GM23338 (cell line): ENCODE data around the gene EFCC1. TPM values are rescaled to one million over a fixed set of nuclear protein-coding genes. Genes with fewer than 3 reads are reported as not detected.

Source experiments
- ATAC-seq: fragments of 200-7000 bp; cut with Tn5 transposase; 3 replicates; pipeline ENCODE4 v1.9.1; 2020
- DNase-seq: peaks from one replicate; pipeline ENCODE4 v3.0.0-alpha.2; 2015; ENCODE audit warnings: low spot score
- H2AFZ ChIP-seq: fragments of 200-600 bp; sonication (generic); 2 replicates; pipeline ENCODE4 v1.8.0; 2016; ENCODE audit warnings: antibody characterized with exemption, mild to moderate bottlenecking, moderate library complexity
- H3F3A ChIP-seq: fragments of 200-600 bp; sonication (generic); replicated peaks from 2 replicates; pipeline ENCODE4 v1.8.0; 2017; ENCODE audit warnings: antibody characterized with exemption, mixed run types, low read depth
- H3K27ac ChIP-seq: fragments of 200-600 bp; sonication (generic); 2 replicates; pipeline ENCODE4 v1.6.1; 2016; ENCODE audit warnings: low read depth
- H3K27me3 ChIP-seq: fragments of 200-600 bp; sonication (generic); 2 replicates; pipeline ENCODE4 v1.8.0; 2016; ENCODE audit warnings: mild to moderate bottlenecking, mixed run types, moderate library complexity; ENCODE audit not compliant: insufficient read depth
- H3K36me3 ChIP-seq: fragments of 200-600 bp; sonication (generic); 2 replicates; pipeline ENCODE4 v1.8.0; 2016; ENCODE audit warnings: mild to moderate bottlenecking; ENCODE audit not compliant: insufficient read depth
- H3K4me1 ChIP-seq: fragments of 200-600 bp; sonication (generic); 2 replicates; pipeline ENCODE4 v1.8.0; 2016; ENCODE audit warnings: mild to moderate bottlenecking, moderate library complexity; ENCODE audit not compliant: insufficient read depth
- H3K4me2 ChIP-seq: fragments of 200-600 bp; sonication (generic); 2 replicates; pipeline ENCODE4 v1.7.1; 2017; ENCODE audit warnings: mixed run types
- H3K4me3 ChIP-seq: fragments of 200-600 bp; sonication (generic); 2 replicates; pipeline ENCODE4 v1.6.1; 2016; ENCODE audit warnings: mixed run types
- H3K79me2 ChIP-seq: fragments of 200-600 bp; sonication (generic); replicated peaks from 2 replicates; pipeline ENCODE4 v1.8.0; 2017; ENCODE audit warnings: mild to moderate bottlenecking; ENCODE audit not compliant: insufficient read depth
- H3K9me2 ChIP-seq: fragments of 200-600 bp; sonication (generic); 2 replicates; pipeline ENCODE4 v1.8.0; 2017; ENCODE audit not compliant: insufficient read depth
- H4K20me1 ChIP-seq: fragments of 200-600 bp; sonication (generic); replicated peaks from 2 replicates; pipeline ENCODE4 v1.8.0; 2017; ENCODE audit warnings: mild to moderate bottlenecking; ENCODE audit not compliant: insufficient read depth
- H3K27ac Mint-ChIP-seq: 2 replicates; pipeline ENCODE4 v1.8.0; 2020; ENCODE audit warnings: inconsistent platforms, mild to moderate bottlenecking, moderate library complexity, mixed read lengths
- H3K27me3 Mint-ChIP-seq: 3 replicates; pipeline ENCODE4 v1.8.0; 2022; ENCODE audit warnings: low read depth, mild to moderate bottlenecking, moderate library complexity, mixed read lengths, inconsistent platforms; ENCODE audit not compliant: insufficient read depth, poor library complexity
- H3K36me3 Mint-ChIP-seq: 3 replicates; pipeline ENCODE4 v1.8.0; 2021; ENCODE audit warnings: low read depth, mild to moderate bottlenecking, inconsistent platforms, moderate library complexity, mixed read lengths
- H3K4me1 Mint-ChIP-seq: 3 replicates; pipeline ENCODE4 v1.8.0; 2020; ENCODE audit warnings: mild to moderate bottlenecking, inconsistent platforms, mixed read lengths
- H3K4me3 Mint-ChIP-seq: 3 replicates; pipeline ENCODE4 v1.8.0; 2021; ENCODE audit warnings: moderate library complexity, mild to moderate bottlenecking, inconsistent platforms, mixed read lengths
- H3K9me3 Mint-ChIP-seq: 3 replicates; pipeline ENCODE4 v1.8.0; 2020; ENCODE audit warnings: moderate library complexity, mild to moderate bottlenecking, inconsistent platforms, mixed read lengths
- CREB1 ChIP-seq: fragments of 250-450 bp; sonication (Bioruptor Pico); IDR thresholded peaks from 2 replicates; pipeline ENCODE4 v1.5.0; 2020; ENCODE audit warnings: low read depth, mild to moderate bottlenecking, moderate library complexity
- CTCF ChIP-seq, 2 experiments: fragments of 200-600 bp in 1 of 2; sonication (generic) in 1 of 2; conservative IDR thresholded peaks; 2 replicates each; pipeline versions ENCODE4 v1.5.1 to v1.6.1; 2016 to 2017; ENCODE audit warnings: antibody characterized with exemption in 2 of 2, low read depth in 2 of 2, mild to moderate bottlenecking in 2 of 2, moderate library complexity in 1 of 2
- ETS1 ChIP-seq: IDR thresholded peaks from 2 replicates; pipeline ENCODE4 v1.6.1; 2016; ENCODE audit warnings: antibody characterized with exemption
- EZH2phosphoT487 ChIP-seq: fragments of 200-600 bp; sonication (generic); IDR thresholded peaks from one replicate; pipeline ENCODE4 v1.8.1; 2018; ENCODE audit warnings: antibody characterized with exemption; ENCODE audit not compliant: unreplicated experiment
- JUNB ChIP-seq: IDR thresholded peaks from one replicate; pipeline ENCODE4 v1.6.1; 2016; ENCODE audit warnings: antibody characterized with exemption; ENCODE audit not compliant: unreplicated experiment
- NANOG ChIP-seq: IDR thresholded peaks from 2 replicates; pipeline ENCODE4 v1.6.1; 2016; ENCODE audit warnings: antibody characterized with exemption, borderline replicate concordance
- POLR2AphosphoS5 ChIP-seq: IDR thresholded peaks from 2 replicates; pipeline ENCODE4 v1.6.1; 2016; ENCODE audit warnings: antibody characterized with exemption, low read depth
- REST ChIP-seq: IDR thresholded peaks from one replicate; pipeline ENCODE4 v1.6.1; 2018; ENCODE audit warnings: antibody characterized with exemption; ENCODE audit not compliant: unreplicated experiment
- STAT1 ChIP-seq: IDR thresholded peaks from one replicate; pipeline ENCODE4 v1.6.1; 2016; ENCODE audit warnings: antibody characterized with exemption; ENCODE audit not compliant: unreplicated experiment
- ZNF114 ChIP-seq: fragments of 250-450 bp; sonication (Bioruptor Pico); IDR thresholded peaks from 2 replicates; pipeline ENCODE4 v1.5.0; 2020; ENCODE audit warnings: mild to moderate bottlenecking, moderate library complexity
- ZNF331 ChIP-seq: fragments of 250-450 bp; sonication (Bioruptor Pico); IDR thresholded peaks from 2 replicates; pipeline ENCODE4 v1.5.0; 2020; ENCODE audit warnings: low read depth, mild to moderate bottlenecking, moderate library complexity
- ZNF462 ChIP-seq: fragments of 250-450 bp; sonication (Bioruptor Pico); IDR thresholded peaks from 2 replicates; pipeline ENCODE4 v1.5.0; 2020; ENCODE audit warnings: mild to moderate bottlenecking, moderate library complexity
- polyA plus RNA-seq: library from polyadenylated mRNA; unstranded; fragments of >200 nt; fragmentation: Nextera tagmentation; extraction: Ambion mirVana; gene quantifications from 2 replicates; pipeline ENCODE4 v1.2.1, GENCODE V29; 2016
- total RNA-seq: library from RNA; depleted of rRNA; stranded (reverse); fragments of >200 nt; shearing (Covaris generic); gene quantifications from 2 replicates; pipeline ENCODE4 v1.2.3, GENCODE V29; 2014

Gene EFCC1
- total and polyA plus RNA-seq, 2 experiments from 2014 or later, result not detected

- Histone ChIP-seq H2AFZ (no peak overlapping the region), H3K4me2 (no peak overlapping the region), H3K27me3 (peaks cover 83% of the 10 kb centered on the region), H3K36me3 (no peaks in the 10 kb centered on the region), H3K4me1 (peaks cover 25% of the 10 kb centered on the region), H3K4me3 (no peak overlapping the region), H3K79me2 (no peaks in the 10 kb centered on the region), H3K9me2 (0 out of 2 replicates have a peak, but pooled peaks cover 10% of the 10 kb centered on the region), H3F3A (0 out of 2 replicates have a peak, but pooled peaks cover 5% of the 10 kb centered on the region), H4K20me1 (no peaks in the 10 kb centered on the region; the same call in 1 of the 2 replicates), H3K27ac (no peak overlapping the region)
- H3K36me3 Mint-ChIP-seq, result no peaks in the 10 kb centered on the region; the same call in 2 of the 3 replicates
- H3K27me3 Mint-ChIP-seq, result peaks cover 45% of the 10 kb centered on the region
- DNase-seq (no peak), ATAC-seq (no peak)
- H3K27ac Mint-ChIP-seq, result no peak overlapping the region
- TF ChIP-seq ZNF331 (CRISPR knock-in tag) (no peak), REST (no peak), ZNF114 (no peak), JUNB (no peak), EZH2phosphoT487 (no peak), CTCF (conservative IDR thresholded peaks at IDR 0.05; ENCODE audit: low read depth in 2 of 2) (no peak), POLR2AphosphoS5 (no peak), CREB1 (CRISPR knock-in tag) (no peak), ZNF462 (no peak), STAT1 (no peak), ETS1 (no peak), NANOG (no peak)
- H3K4me1 Mint-ChIP-seq, result peaks cover 39% of the 10 kb centered on the region
- H3K4me3 Mint-ChIP-seq, result no peak overlapping the region
- no peaks in the 10 kb centered on the region for H3K9me3 Mint-ChIP-seq
Measured at GRCh38 chr3:128996200-128996599, 4.9 kb upstream of the EFCC1 start.
